Effector memory CD4-positive, alpha-beta T cell (primary cell): Measurements from ENCODE around the gene TRUB2.

ENCODE experiments used
- DNase-seq, 3 donors: peaks; one replicate each; pipeline ENCODE4 v3.0.0-alpha.2; 2020
- H3K27ac ChIP-seq: 2 replicates; pipeline ENCODE4 v1.7.0; 2013; ENCODE audit warnings: mild to moderate bottlenecking, low read length, moderate library complexity; ENCODE audit not compliant: insufficient read depth, poor library complexity, severe bottlenecking
- H3K27me3 ChIP-seq: replicated peaks from 2 replicates; pipeline ENCODE4 v1.7.0; 2013; ENCODE audit warnings: mild to moderate bottlenecking, low read length; ENCODE audit not compliant: insufficient read depth, control insufficient read depth, poor library complexity, severe bottlenecking
- H3K36me3 ChIP-seq: 2 replicates; pipeline ENCODE4 v1.7.0; 2013; ENCODE audit warnings: mild to moderate bottlenecking, low read length, moderate library complexity; ENCODE audit not compliant: control insufficient read depth, insufficient read depth
- H3K4me1 ChIP-seq: 2 replicates; pipeline ENCODE4 v1.7.0; 2013; ENCODE audit warnings: low read length, mild to moderate bottlenecking; ENCODE audit not compliant: control insufficient read depth, insufficient read depth, poor library complexity, severe bottlenecking
- H3K4me3 ChIP-seq: 2 replicates; pipeline ENCODE4 v1.7.0; 2013; ENCODE audit warnings: low read length, low read depth, mild to moderate bottlenecking; ENCODE audit not compliant: insufficient read depth, poor library complexity, severe bottlenecking
- H3K9me3 ChIP-seq: 2 replicates; pipeline ENCODE4 v1.7.0; 2013; ENCODE audit warnings: mild to moderate bottlenecking, low read length, moderate library complexity; ENCODE audit not compliant: control insufficient read depth

TRUB2 gene

DNA sequence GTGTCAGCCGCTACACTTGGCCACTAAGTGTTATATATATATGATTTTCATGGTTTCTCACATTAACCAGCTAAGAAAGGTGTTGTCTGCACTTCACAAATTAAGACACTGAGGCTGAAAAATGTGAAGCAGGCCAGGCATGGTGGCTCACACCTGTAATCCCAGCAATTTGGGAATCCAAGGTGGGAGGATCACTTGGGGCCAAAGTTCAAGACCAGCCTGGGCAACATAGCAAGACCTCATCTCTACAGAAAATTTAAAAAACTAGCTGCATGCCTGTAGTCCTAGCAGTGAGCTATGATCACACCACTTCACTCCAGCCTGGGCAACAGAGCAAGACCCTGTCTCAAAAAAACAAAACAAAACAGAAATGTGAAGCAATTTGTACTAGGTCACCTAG is 2.2 kb upstream of the TRUB2 start:
- no peak for DNase-seq
- Histone ChIP-seq H3K36me3 (peaks cover 34% of the 10 kb centered on the region), H3K4me3 (no peak overlapping the region), H3K4me1 (peaks cover 13% of the 10 kb centered on the region), H3K9me3 (no peaks in the 10 kb centered on the region), H3K27me3 (no peaks in the 10 kb centered on the region), H3K27ac (no peak overlapping the region)

DNA sequence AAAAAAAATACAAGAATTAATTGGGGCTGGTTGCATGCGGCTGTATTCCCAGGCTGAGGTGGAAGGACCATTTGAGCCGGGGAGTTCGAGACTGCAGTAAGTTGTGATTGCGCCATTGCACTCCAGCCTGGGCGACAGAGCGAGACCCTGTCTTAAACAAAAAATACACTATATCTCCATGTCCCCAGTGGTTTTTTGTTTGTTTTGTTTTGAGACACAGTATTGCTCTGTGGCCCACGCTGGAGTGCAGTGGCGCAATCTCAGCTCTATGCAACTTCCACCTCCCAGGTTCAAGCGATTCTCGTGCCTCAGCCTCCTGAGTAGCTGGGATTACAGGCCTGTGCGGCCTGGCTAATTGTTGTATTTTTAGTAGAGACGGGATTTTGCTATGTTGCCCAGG is 1.5 kb upstream of the TRUB2 start:
- Histone ChIP-seq H3K4me1 (peaks cover 13% of the 10 kb centered on the region), H3K27me3 (no peaks in the 10 kb centered on the region), H3K27ac (peak overlapping the region; percentile 84), H3K36me3 (peaks cover 31% of the 10 kb centered on the region), H3K9me3 (no peaks in the 10 kb centered on the region), H3K4me3 (peak overlapping the region; percentile 70)
- DNase-seq, result no peak

DNA sequence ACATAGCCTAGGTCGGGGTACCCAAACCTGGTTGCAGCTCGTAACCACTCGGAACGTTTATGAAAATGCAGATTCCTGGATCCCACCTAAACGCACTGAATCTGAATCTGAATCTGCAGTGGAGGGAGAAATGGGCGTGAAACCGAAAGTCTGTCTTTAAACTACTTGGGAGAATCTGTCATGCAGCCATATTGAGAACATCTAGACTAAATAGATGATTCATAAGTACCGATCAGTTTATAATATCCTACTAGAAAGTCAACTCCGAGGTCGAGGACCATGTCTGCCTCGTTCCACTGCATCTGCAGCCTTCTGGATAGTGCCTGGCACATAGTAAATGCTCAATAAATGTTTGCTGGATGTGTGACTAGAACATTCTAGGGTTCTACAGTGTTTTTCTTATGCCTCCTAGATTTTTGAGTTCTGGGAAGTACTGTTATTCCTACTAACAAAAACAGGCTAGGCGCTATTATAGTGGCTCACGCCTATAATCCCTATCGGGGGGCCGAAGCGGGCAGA is 1.0 kb upstream of the TRUB2 start:
- H3K4me3 ChIP-seq, result peak overlapping the region; percentile 70
- no peaks in the 10 kb centered on the region for H3K9me3 ChIP-seq
- H3K27ac ChIP-seq, result peak overlapping the region; percentile 84
- H3K4me1 ChIP-seq, result peaks cover 13% of the 10 kb centered on the region
- H3K27me3 ChIP-seq, result no peaks in the 10 kb centered on the region
- peaks cover 25% of the 10 kb centered on the region for H3K36me3 ChIP-seq
- no peak for DNase-seq

DNA sequence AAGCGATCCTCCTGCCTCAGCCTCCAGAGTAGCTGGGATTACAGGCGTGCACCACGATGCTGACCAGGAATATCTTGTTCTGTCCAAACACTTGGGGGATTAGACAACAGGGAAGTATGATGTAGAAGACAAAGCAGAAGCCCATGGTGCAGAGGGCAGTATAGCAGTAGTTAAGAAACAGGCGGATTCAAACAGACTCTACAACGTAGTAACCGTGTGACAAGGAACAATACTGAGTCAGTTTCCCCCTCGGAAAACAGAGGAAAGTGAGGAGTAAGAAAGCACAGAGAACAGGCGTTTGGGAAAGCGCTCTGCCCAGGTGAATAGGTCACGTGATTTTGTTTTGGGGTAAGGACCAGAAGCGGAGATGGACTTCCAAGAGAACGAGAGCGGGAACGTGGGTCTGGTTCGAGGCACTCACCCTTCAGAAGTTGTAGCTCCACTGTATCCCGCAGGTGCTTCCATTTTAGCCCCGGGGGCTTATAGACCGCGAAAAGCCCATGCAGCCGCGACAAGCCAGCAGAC is 306 bp downstream of the TRUB2 start:
- H3K4me3 ChIP-seq, result peak overlapping the region; percentile 70
- peaks cover 13% of the 10 kb centered on the region for H3K4me1 ChIP-seq
- peaks cover 25% of the 10 kb centered on the region for H3K36me3 ChIP-seq
- peak overlapping the region; percentile 84 for H3K27ac ChIP-seq
- no peak for DNase-seq
- no peaks in the 10 kb centered on the region for H3K27me3 ChIP-seq
- H3K9me3 ChIP-seq, result no peaks in the 10 kb centered on the region

DNA sequence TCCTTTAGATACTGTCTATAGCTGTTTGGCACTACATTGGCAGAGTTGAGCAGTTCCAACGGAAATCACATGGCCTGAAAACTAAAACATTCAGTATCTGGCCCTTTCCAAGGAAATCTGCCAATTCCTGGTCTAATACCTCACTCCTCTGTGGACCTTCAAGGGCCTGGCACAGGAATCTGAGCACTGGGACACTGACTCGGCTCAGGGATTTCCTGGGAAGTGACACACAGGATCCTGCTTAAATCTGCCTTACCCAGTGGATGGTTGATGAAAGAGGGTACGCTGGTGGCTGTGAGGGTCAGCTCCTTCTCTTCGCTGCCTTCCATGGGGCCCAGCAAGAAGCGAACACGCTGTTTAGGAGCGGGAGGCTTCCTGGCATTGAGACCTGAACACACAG is 904 bp downstream of the TRUB2 start:
- H3K36me3 ChIP-seq, result peaks cover 28% of the 10 kb centered on the region
- no peak for DNase-seq
- H3K4me3 ChIP-seq, result no peak overlapping the region
- no peaks in the 10 kb centered on the region for H3K27me3 ChIP-seq
- H3K4me1 ChIP-seq, result peaks cover 13% of the 10 kb centered on the region
- H3K9me3 ChIP-seq, result no peaks in the 10 kb centered on the region
- no peak overlapping the region for H3K27ac ChIP-seq

DNA sequence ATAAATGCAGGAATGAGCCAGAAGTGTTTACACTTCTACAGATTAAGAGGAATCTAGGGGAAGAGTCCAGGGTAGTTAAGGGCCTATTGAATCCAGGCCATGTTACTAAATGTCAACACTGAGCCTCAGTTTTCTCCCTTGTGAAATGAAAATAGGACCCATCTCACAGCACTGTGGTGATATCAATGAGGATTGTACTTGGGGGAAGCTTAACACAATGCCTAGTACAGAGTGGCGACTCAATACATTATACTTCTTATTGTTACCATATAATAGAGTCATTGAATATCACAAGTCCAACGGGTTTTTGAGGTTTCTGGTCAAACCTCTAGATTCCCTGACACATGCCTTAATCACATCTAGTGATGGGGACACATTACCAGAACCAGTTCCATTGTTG is 4.6 kb downstream of the TRUB2 start:
- Histone ChIP-seq H3K4me1 (peaks cover 7% of the 10 kb centered on the region), H3K9me3 (no peaks in the 10 kb centered on the region), H3K27ac (no peak overlapping the region), H3K36me3 (peaks cover 19% of the 10 kb centered on the region), H3K27me3 (no peaks in the 10 kb centered on the region), H3K4me3 (no peak overlapping the region)
- no peak for DNase-seq

DNA sequence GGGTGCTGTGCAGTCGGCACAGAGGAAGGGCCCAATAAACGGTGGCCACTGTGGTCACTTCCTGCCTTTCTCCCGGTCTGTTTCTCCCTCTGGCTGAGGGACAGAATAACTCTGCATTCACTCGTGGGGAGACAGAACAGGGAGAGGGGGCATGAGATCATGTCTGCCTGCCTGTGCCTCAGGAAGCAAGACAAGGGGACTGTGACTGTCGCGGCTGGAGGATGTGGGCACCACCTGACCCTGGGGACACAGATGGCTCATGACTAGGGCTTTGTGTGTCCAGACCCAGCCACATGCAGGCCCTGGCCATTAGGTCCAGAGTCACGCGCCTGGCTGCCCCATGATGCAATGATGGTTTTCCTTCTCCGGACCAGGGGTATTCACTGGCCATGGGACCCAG is 5.8 kb downstream of the TRUB2 start:
- Histone ChIP-seq H3K27ac (no peak overlapping the region), H3K36me3 (peaks cover 21% of the 10 kb centered on the region), H3K9me3 (no peaks in the 10 kb centered on the region), H3K4me1 (peaks cover 2% of the 10 kb centered on the region), H3K4me3 (no peak overlapping the region), H3K27me3 (no peaks in the 10 kb centered on the region)
- DNase-seq, result no peak

DNA sequence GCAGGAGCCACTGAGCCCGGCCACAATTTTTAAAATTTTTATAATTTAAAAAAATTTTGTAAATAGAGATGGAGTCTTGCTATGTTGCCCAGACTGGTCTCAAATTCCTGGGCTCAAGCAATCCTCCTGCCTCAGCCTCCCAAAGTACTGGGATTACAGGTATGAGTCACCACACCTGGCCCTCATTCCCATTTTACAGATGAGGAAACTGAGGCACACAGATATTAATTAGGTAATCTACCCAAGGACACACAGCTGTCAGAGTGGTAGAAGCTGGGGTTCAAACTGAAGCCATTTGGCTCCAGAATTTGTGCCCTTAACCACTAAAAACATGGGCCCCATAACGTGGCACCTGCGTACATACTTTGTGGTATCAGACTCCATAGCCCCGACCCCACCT is 7.5 kb downstream of the TRUB2 start:
- peaks cover 38% of the 10 kb centered on the region for H3K36me3 ChIP-seq
- H3K4me3 ChIP-seq, result no peak overlapping the region
- H3K27me3 ChIP-seq, result no peaks in the 10 kb centered on the region
- H3K4me1 ChIP-seq, result no peaks in the 10 kb centered on the region
- H3K9me3 ChIP-seq, result no peaks in the 10 kb centered on the region
- no peak for DNase-seq
- H3K27ac ChIP-seq, result no peak overlapping the region

DNA sequence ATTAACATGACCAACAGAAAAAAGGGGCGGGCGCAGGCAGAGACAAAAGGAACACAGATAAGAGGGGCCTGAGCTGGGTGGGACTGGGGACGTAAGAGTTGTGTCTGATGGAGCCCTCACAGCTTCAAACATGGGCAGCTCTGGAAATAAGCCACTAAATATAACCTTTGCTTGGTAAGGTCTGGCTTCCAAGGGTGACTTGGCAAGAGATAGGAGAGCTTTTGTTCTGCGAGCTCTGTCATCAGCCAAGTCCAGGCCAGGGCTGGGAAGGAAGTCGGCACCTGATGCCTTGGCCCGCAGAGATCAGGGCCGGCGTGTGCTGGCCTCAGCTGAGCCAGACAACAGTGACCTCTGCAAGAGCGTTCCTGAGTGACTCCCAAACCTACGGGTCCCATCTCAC is 11.8 kb downstream of the TRUB2 start:
- Histone ChIP-seq H3K27me3 (no peaks in the 10 kb centered on the region), H3K27ac (no peak overlapping the region), H3K36me3 (peaks cover 27% of the 10 kb centered on the region), H3K4me1 (no peaks in the 10 kb centered on the region), H3K9me3 (no peaks in the 10 kb centered on the region), H3K4me3 (no peak overlapping the region)
- DNase-seq, result no peak

DNA sequence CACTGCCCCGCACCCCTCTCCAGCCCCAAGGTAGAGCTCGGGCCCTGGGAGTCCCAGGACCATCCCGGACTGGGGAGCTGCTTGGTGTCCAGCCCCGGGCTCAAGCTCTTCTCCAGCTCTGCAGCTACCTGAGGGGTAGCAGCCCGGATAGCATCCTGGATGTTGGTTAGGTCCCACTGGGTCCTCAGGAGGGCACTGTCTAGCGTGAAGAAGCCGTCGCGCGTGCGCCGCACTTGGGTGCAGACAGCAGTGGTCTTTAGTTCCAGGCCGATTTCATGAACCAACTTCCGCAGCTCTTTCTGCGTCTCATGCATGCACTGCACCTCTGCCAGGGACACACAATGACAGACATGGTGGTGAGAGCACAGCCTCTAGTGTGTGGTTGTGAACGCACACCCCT is 12.7 kb downstream of the TRUB2 start:
- Histone ChIP-seq H3K4me1 (no peaks in the 10 kb centered on the region), H3K36me3 (peaks cover 26% of the 10 kb centered on the region), H3K9me3 (no peaks in the 10 kb centered on the region), H3K27ac (no peak overlapping the region), H3K4me3 (no peak overlapping the region), H3K27me3 (no peaks in the 10 kb centered on the region)
- DNase-seq, result no peak

DNA sequence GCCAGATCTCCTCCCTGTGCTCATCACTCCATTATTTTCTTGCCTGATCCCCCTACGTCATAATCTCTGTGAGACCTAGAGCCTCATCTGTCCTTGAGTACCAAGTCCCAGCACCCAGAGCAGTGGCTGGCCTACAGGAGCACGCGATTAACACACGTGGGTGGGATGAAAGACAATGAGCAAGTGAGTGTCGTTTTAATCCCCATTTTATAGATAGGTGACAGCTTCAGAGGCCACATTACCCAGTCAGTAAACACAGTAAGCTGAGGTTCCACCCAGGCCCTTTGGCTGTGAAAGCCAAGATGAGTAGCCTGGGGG is 17.3 kb downstream of the TRUB2 start:
- H3K36me3 ChIP-seq, result peaks cover 9% of the 10 kb centered on the region
- no peak for DNase-seq
- no peaks in the 10 kb centered on the region for H3K9me3 ChIP-seq
- no peak overlapping the region for H3K27ac ChIP-seq
- H3K27me3 ChIP-seq, result no peaks in the 10 kb centered on the region
- H3K4me3 ChIP-seq, result no peak overlapping the region
- no peaks in the 10 kb centered on the region for H3K4me1 ChIP-seq
